GM18858 (cell line): Measurements from ENCODE around the gene ARNT2.

ENCODE experiments used
- ATAC-seq: cut with Tn5 transposase; IDR thresholded peaks from one replicate; pipeline ENCODE4 v1.9.1; 2021; ENCODE audit not compliant: unreplicated experiment

ARNT2 gene

DNA sequence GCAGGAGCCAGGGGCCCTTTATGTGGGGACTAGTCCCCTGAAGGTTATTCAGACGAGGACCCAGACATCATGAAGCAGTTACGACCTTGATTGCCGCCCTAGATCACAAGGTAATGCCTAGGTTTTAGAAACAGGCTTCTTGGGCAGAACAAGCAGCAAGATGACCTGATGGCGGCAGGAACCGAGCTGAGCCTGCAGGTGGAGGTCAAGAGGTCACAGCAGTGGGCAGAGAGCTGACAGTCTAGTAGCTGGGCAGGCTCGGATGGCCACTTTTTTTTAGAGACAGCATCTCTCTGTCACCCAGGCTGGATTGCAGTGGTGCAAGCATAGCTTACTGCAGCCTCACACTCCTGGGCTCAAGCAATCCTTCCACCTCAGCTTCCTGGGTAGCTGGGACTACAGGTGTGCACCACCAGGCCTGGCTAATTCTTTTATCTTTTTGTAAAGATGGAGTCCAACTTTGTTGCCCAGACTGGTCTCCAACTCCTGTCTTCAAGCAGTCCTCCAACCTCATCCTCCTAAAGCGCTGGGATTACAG is 207.4 kb downstream of the ARNT2 start:
- ATAC-seq = no peak

DNA sequence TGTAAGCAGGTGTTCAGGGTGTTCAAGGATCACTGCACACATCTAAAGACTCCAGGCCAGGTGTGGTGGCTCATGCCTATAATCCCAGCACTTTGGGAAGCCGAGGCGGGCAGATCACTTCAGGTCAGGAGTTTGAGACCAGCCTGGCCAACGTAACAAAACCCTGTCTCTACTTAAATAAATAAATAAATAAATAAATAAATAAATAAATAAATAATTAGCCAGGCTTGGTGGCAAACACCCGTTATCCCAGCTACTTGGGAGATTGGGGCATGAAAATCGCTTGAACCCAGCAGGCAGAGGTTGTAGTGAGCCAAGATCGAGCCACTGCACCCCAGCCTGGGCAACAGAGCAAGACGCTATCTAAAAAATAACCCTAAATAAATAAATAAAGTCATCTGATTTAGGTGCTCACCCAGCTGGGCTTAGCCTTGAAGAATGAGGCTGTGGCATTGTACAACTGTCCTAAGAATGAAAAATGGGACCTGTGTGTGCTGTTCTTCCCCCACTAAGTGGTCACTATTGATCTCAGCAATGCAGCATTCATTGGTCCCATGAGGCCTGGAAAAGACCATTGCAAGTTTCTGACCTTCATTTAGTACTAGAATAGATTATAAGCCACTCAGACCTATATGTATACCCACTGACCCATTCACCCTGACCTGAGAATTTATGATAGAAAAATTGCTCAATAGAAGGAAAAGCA is 208.1 kb downstream of the ARNT2 start:
- ATAC-seq = no peak

DNA sequence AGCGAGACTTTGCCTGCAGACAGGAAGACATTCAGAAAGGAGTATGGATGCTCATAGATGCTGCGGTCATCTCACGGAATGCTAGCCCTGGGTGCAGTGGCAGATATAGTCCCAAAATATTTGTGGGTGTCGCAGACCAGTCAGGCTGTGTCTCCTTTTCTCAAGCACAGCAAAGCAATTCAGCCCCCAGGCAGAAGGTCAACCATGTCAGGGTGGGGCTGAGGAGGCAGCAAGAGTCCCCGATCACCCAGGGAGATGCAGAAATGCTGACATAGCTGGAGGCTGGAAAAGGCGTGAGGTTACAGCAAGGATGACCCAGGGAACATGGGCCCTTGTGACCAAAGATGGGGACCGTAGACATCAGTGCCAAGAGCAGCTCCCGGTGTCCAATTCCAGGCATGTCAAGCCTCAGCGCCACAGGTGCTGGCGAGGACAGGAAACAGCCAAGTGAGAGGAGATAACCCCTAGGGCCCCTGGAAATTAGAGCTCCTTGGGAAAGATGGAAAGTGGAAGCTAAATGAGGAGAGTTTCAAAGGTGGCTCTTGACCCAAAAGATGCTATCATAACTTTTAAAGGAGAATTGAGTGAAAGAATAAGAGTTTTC is 209.7 kb downstream of the ARNT2 start:
- ATAC-seq = no peak

DNA sequence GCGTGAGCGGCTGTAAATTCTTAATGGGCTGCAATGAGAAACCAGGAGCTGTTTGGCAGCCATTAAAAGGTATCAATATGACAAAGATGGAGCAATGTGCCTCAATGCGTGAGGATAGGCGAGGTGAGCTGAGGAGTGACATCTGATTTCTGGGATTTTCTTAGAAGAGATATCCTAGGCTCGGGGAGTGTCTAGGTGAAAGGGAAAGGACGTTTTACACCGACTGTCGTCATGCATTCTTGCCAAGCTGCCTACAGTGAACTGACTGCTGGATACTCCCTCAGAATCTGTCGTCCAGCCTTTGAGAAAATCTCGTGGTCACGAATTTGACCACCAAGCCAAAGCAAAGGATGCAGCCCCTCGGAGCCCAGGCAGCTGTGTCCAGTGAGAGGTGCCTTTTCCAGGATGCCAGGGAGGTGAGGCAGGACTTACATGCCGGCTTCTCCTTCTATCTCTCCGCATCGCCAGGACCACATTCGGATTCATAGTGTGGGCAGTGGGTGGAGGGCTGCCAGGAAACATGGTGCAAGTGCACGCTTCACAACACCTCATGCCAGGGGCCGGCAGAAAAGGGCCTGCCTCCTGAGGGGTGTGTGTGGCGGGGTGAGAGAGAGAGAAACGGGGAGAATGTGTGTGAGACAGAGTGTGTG is 210.7 kb downstream of the ARNT2 start:
- no peak for ATAC-seq

DNA sequence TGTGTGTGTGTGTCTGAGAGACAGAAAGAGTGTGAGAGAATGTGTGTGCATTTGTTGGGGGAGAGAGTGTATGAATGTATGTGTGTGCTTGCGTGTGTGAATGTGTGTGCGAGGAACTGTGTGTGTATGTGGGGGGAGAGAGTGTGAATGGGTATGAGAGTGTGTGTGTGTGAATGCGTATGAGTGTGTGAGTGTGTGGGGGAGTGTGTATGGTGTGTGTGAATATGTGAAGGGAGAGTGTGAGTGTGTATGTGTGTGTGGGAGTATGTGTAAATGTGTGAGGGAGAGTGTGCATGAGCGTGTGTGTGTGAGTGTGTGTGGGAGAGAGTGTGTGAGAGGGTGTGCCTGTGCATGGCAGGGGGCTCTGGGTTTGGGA is 211.2 kb downstream of the ARNT2 start:
- ATAC-seq = no peak

DNA sequence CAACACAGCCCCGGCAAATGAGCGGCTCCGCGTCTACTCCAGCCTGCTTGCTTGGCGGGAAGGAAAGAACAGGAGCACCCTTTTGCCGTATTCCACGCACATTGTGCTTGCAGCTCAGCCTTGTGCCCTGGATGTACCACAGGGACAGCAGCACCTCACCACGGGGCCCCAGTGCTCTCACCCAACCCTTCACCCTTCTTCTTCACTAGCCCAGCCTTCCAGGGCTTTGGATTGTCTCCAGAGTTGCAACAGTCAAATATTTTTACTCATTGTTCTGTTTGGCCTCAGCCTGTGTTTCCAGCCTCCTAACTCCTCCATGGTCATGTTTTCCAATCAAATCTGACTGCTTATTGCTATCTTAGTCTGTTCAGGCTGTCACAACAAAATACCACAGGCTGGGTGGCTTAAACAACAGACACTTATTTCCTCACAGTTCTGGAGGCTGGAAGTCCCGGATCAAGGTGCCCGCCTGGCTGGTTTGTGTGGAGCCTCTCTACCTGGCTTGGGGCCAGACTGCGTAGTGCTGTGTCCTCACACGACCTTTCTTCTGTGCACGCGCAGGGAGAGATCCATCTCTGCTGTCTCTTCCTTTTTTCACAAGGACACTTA is 211.7 kb downstream of the ARNT2 start:
- ATAC-seq = no peak

DNA sequence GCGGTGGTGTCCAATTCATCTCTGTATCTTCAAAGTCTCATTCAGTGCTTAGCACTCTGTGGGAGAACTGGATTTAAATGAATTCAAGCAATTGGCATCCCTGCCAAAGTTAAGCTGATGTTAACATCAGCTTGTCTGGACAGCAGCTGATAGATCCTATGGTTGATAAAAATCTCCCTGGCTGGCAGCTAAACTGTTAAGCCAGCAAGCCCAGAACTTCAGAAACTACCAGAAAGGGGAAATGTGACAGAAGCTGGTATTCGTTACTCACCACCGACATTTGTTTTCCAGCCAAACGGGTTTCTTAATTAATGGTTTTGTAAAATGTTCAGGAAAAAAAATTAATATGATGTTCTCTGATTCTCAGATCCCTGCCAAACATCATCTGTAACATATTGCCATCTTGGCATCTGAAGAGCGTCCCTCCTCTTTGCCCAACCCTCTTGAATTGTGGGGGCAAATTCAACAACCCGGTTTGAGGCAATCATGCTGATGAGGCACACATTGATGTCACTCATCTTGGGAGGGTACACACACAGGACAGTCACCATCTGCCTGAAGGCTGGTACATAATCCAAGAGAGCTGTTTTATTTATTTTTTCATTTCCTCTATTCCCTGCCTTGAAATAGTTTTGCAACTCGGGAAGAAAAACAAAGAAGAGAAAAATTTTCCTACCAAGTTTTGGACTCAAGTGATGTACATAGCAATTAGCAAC is 214.7 kb downstream of the ARNT2 start:
- no peak for ATAC-seq

DNA sequence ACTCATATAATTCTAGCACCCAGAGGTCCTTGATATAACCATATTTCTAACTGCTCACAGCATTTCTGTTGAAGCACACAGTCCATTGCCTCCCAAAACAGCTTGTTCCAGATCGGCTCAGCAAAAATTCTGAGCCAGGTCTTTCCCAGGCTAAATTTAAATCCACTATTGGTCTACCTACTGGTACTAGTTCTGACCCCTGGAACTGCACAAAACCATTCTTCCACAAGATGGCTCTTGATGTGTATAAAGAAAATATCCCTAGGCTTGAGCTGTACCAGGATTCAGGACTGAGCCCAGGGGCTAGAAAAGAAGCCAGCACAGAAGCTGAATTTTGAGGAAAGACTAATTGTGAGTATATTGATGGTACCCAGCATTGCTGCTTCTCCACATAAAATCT is 215.5 kb downstream of the ARNT2 start:
- no peak for ATAC-seq

DNA sequence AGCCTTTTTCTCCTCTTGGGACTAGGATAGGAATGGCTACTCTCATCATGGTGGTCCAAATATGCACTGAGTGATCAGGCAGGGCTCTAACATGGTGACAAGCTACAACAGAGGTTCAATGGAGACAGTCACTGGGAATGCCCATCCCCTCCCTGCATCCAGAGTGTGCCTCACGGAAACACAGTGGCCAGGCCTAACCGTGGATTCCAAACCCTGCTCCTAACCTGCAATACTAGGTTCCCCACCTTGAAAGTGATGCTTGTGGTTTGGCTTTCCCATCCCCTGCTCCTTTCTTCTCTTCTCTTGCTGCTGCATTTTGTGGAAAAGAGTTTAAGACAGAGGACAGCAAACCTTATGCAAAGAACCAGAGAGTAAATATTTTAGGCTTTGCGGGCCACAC is 216.0 kb downstream of the ARNT2 start:
- ATAC-seq = no peak

DNA sequence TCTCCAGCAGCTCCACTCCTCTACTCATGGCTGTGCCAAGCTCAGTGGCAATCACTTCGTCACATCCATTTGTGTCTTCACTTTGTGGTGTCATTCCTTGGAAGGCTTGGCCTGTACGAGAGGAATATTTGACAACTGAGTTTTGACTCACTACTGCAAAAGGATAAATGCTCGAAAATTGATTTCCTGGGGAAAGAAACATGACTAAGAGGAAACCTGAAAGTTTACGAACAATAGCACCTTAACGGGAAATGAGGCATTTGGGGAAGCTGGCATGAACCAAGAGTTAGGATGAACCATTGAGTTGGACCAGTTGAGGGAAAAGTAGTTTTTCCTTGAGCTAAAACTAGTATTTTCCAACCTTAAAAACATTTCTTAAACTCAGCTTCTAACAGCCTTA is 216.7 kb downstream of the ARNT2 start:
- no peak for ATAC-seq

DNA sequence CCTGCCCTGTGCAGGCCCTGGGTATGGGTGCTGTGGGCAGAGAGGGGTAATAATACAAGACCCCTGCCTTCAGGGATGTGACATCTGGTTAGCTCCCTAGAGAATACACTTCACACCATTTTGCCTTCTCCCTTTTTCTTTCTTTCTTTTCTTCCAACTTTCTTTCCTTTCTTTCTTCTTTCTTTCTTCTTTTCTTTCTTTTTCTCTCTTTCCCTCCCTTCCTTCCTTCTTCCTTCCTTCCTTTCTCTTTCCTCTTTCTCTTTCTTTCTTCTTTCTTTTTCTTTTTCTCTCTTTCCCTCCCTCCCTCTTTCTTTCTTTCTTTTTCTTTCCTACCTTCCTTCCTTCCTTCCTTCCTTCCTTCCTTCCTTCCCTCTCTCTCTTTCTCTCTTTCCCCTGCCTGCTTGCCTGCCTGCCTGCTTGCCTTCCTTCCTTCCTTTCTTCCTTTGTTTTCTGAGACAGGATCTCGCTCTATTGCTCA is 222.5 kb downstream of the ARNT2 start:
- ATAC-seq = no peak

DNA sequence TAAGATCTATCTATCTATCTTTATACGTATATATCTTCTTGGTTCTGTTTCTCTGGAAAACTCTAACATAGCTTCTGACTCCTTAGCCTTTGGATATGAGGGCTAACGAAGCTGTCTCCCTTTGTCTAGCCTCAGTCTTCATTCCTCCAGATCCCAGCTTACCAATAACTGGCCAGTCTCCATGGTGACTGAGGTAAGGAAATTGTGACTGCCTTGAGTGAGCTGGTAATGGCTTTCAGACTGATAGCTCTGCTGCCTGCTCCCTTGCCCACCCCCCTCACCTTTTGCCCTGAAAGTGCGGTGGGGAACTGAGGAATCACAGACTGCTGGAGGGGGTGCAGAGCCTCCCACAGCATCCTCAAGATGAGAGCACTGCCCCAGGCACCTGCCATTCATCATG is 225.2 kb downstream of the ARNT2 start:
- no peak for ATAC-seq

DNA sequence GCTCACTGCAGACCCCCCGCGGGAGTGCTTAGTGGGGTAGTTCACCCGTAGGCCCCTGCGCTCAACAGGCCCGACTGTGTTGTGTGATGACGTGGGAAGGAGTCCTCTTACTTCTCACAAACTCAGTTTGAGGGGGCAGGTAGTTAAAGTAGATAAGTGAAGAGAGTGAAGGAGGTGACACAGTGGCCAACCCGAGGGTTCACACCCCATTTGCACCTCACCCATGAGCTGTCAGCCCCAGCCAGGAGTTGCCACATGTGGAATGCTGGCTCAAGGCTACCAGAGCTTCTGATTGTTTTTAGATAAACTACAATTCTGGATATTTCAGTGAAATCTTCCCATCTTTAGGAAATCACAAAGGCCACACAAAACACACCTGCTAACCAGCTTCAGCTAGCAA is 226.8 kb downstream of the ARNT2 start:
- no peak for ATAC-seq

DNA sequence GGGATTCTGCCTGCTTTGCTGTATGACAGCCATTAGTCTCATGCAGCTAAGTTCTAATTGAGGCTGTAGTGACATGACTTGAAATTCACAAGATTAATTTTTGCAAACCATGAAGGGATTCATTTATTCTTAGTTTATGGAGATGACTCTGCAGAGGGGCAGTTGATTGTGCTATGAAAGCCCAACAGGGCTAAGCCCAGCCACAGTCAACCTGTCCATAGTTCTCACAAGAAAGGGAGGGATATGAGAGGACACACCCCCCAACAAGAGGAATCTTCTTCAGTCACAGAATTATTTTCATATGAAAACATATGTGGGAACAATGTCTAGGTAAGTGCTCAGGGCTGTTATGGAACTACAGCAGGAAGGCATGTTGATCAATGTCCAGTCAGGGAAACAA is 229.0 kb downstream of the ARNT2 start:
- ATAC-seq = no peak

DNA sequence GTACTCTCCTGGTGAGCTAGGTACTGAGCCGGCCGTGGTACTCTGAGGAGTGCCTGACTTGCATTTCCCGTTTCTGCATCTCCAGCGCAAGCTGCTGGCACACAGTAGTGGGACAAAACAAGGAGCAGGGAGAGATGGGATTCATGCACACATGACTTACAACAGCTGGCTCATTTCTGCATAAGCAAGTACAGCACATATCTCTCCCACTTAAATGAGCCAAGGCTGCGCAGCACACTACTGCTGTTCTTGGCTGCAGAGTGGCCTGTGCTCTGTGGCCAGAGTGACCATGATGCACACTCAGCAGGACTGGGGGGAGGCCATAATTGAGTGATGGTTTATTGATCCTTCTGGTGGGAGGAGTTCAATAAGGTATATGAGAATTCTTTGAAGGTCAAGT is 231.8 kb downstream of the ARNT2 start:
- ATAC-seq = no peak

DNA sequence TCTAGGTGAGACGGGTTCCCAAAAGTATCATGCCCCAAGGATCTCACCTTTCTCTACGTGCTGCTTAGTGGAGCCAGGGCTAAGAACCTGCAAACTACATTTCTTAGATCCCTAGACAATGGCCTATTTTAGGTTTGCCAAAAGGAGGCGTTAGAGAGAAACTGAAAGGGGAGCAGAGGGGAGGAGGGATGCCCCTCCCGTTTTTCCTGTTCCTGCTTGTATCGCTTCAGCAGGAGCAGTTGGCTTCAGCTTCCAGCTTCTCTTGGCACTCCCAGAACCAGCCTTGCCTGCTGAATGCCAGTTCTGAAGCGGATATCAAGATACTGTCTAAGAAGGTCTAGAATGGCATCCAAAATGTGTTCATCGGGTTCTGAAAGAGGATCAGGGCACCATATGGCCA is 232.5 kb downstream of the ARNT2 start:
- no peak for ATAC-seq

DNA sequence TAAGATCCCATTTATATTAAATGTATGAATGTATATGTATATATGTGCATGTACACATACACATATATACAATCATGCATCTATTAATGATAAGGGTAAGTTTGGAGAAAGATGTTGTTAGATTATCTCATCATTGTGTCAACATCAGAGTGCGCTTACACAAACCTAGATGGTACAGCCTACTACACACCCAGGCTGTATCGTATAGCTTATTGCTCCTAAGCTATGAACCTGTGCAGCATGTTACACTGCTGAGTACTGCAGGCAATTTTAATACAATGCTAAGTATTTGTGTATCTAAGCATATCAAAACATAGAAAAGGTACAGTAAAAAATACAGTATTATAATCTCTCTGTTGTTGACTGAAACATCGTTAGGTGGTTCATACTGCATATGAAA is 233.6 kb downstream of the ARNT2 start:
- ATAC-seq = no peak

DNA sequence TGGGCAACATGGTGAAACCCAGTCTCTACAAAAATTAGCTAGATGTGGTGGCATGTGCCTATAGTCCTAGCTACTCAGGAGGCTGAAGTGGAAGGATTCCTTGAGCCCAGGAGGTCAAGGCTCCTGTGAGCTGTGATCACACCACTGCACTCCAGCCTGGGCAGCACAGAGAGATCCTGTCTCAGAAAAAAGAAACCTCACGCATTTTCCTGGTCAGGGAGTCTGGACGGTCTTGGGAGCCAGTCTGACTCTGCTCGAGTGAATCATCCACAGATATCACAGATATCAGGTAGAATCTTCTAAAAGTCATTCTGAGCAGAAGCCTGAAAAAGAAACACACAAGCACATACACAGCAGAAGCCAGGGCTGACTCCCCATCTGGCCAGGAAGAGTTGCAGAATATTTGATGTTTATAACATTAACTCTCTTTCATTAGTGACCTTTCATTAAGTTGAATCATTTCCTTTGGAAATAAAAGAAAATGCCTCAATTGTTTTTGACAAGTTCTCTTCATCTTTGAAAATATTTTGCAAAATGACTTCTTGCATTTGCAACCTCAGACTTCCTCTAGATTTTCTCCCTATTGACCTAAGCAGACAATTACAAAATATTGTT is 234.5 kb downstream of the ARNT2 start:
- no peak for ATAC-seq

DNA sequence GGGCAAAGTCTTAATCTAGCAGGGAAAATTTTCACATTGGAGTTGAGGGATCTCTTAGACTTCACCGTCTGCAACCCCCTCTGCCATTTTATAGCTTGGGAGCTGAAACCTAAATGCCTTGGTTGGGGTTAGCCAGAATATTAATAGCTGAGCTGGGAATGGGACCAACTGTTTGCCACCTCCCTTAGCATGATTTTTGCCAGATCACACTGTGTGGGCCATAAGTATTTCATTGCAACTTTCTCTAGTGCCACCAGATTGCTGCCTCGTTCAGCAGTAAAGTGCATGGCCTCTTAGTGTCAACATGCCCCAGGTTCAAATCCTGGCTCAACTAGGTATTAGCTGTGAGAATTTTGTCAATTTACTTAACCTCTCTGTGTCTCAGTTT is 235.0 kb downstream of the ARNT2 start:
- ATAC-seq = no peak

DNA sequence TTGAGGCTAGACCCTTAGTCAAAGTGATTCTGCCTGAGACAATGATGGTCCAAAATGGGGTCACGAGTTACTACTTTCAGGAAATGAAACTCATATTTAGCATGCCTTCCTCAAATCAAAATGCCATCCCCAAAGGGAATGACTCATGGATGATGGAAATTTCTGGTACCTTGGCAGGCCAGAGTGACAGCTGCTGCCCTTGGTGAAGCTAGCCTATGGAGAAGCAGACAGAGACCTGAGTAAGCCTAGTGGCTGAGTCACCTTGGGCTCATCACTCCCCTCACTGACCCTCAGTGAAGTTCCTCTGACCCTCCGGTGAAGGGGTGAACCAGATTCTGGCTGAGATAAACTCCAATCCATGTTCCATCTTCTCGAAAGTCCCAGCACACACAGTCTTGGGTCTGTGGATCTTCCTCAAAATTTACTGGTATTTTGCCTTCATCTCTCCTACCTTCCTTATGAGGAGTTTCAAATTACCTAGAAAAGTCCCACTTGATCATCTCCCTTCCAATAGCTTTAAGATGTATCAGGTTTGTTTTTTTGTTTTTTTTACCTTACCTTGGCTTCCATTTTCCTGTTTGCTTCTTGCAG is 236.4 kb downstream of the ARNT2 start:
- ATAC-seq = no peak
